HG03469 (cell line): ENCODE results near the gene CLSTN2.

Experiments
- ATAC-seq: cut with Tn5 transposase; IDR thresholded peaks from one replicate; pipeline ENCODE4 v1.9.1; 2021; ENCODE audit warnings: mild to moderate bottlenecking, moderate library complexity, moderate number of reproducible peaks; ENCODE audit not compliant: unreplicated experiment

CLSTN2 gene

GRCh38 chr3:140270329-140270728 is 335.3 kb downstream of the CLSTN2 start:
- no peak for ATAC-seq

- ATAC-seq, result no peak
Measured at GRCh38 chr3:140273542-140274195, 338.7 kb downstream of the CLSTN2 start.

GRCh38 chr3:140274429-140274828 is 339.4 kb downstream of the CLSTN2 start:
- no peak for ATAC-seq

- no peak for ATAC-seq
Measured at GRCh38 chr3:140276703-140277102, 341.7 kb downstream of the CLSTN2 start.

GRCh38 chr3:140277886-140278285 is 342.9 kb downstream of the CLSTN2 start:
- no peak for ATAC-seq

- ATAC-seq, result no peak
Measured at GRCh38 chr3:140284372-140284771, 349.4 kb downstream of the CLSTN2 start.

GRCh38 chr3:140285380-140285779 is 350.4 kb downstream of the CLSTN2 start:
- no peak for ATAC-seq

GRCh38 chr3:140288595-140288994 is 353.6 kb downstream of the CLSTN2 start:
- ATAC-seq, result no peak

GRCh38 chr3:140290105-140290504 is 355.1 kb downstream of the CLSTN2 start:
- ATAC-seq, result no peak

- ATAC-seq, result no peak
Measured at GRCh38 chr3:140292170-140292569, 357.2 kb downstream of the CLSTN2 start.

GRCh38 chr3:140292684-140293083 is 357.7 kb downstream of the CLSTN2 start:
- ATAC-seq, result no peak

GRCh38 chr3:140294058-140294457 is 359.1 kb downstream of the CLSTN2 start:
- ATAC-seq, result no peak

GRCh38 chr3:140296796-140297352 is 361.9 kb downstream of the CLSTN2 start:
- no peak for ATAC-seq

- ATAC-seq, result no peak
Measured at GRCh38 chr3:140298043-140298442, 363.1 kb downstream of the CLSTN2 start.

- ATAC-seq, result no peak
Measured at GRCh38 chr3:140298569-140299070, 363.6 kb downstream of the CLSTN2 start.

- ATAC-seq, result no peak
Measured at GRCh38 chr3:140303875-140304274, 368.9 kb downstream of the CLSTN2 start.

GRCh38 chr3:140308535-140308934 is 373.6 kb downstream of the CLSTN2 start:
- ATAC-seq, result no peak

GRCh38 chr3:140311428-140311827 is 376.4 kb downstream of the CLSTN2 start:
- no peak for ATAC-seq

GRCh38 chr3:140315955-140316354 is 381.0 kb downstream of the CLSTN2 start:
- no peak for ATAC-seq

- ATAC-seq, result no peak
Measured at GRCh38 chr3:140316466-140316865, 381.5 kb downstream of the CLSTN2 start.

GRCh38 chr3:140316868-140317400 is 381.9 kb downstream of the CLSTN2 start:
- ATAC-seq, result no peak

- no peak for ATAC-seq
Measured at GRCh38 chr3:140319739-140320138, 384.8 kb downstream of the CLSTN2 start.
